ENCODE results near the gene CUL2.
A peak's percentile ranks its signal among the peaks of the same experiment; 100 is the strongest.
"Not testable (repeated sequence)": the region's sequence is repeated elsewhere in the genome, so short reads cannot be mapped to it uniquely, and the experiment has no call there.

CUL2 gene

DNA sequence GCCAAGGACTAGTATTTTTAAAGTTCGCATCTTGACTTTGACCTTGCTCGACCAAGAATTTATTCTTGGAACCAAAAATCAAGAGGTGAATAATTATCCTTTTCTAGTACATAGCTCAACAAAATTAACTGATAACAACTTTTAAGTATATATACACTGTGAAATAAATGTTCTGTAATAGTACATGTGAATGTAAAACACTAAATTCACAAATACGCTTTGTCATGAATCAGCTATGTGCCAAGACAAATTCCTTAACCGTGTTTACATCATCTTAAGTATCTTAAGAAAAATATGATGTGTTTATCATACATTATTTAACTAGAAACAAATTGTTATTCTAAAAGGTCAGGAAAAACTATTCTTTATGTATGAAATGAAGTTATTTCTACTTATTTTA is 83.3 kb downstream of the CUL2 start:
- Histone ChIP-seq H3K9me3 (no peaks in the 10 kb centered on the region), H3K9ac (no peak overlapping the region), H4K20me1 (no peaks in the 10 kb centered on the region), H3K4me3 (no peak overlapping the region), H3K27me3 (no peaks in the 10 kb centered on the region), H3K4me1 (no peaks in the 10 kb centered on the region), H3K27ac (no peak overlapping the region), H3K4me2 (no peak overlapping the region), H3K36me3 (peaks cover 33% of the 10 kb centered on the region)
- no peak for TF ChIP-seq Cebpa-rat (IDR thresholded peaks at IDR 0.05)

DNA sequence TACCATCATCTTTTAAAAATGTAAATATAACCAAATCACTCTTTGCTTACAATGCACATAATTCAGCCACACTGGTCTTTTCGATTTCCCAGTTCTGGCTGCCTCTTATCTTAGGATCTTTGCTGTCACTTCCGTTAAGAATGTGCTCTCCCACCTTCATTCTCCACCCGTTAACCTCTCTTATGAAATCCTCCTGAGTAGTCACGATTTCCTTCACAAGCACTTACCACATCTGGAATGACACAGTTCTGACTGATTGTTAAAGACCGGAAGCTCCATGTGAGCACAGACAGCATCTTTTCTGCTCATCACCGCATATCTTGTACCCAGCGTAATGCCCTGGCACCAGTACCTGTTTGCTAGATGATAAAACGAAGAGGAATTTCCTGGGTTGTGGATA is 84.3 kb downstream of the CUL2 start:
- Histone ChIP-seq H3K9ac (no peak overlapping the region), H3K4me2 (no peak overlapping the region), H4K20me1 (no peaks in the 10 kb centered on the region), H3K27ac (no peak overlapping the region), H3K4me1 (no peaks in the 10 kb centered on the region), H3K36me3 (peaks cover 23% of the 10 kb centered on the region), H3K27me3 (no peaks in the 10 kb centered on the region), H3K9me3 (no peaks in the 10 kb centered on the region), H3K4me3 (no peak overlapping the region)
- TF ChIP-seq Cebpa-rat (IDR thresholded peaks at IDR 0.05), result no peak

DNA sequence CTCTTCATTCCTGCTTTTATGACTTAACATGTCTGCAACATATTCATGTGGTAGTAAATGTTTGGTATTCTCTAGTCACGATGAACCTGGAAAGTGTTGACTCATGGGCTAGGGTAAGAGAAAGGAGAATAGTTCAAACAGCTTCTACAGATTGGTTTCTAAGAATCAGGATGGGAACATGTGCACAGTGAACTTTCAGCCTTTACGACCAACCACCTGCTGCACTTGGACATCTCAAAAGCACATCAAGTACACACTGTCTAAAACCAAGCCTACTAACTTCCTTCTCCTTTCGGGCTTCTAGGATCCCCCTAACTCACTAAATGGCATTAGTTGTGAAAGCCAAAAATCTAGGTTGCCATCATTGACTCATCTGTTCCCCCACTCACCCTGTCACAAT is 85.5 kb downstream of the CUL2 start:
- Histone ChIP-seq H3K36me3 (peaks cover 12% of the 10 kb centered on the region), H3K9me3 (no peaks in the 10 kb centered on the region), H3K4me2 (no peak overlapping the region), H3K4me3 (no peak overlapping the region), H3K9ac (no peak overlapping the region), H3K27ac (no peak overlapping the region), H3K27me3 (no peaks in the 10 kb centered on the region), H3K4me1 (no peaks in the 10 kb centered on the region), H4K20me1 (no peaks in the 10 kb centered on the region)
- TF ChIP-seq Cebpa-rat (IDR thresholded peaks at IDR 0.05), result no peak

DNA sequence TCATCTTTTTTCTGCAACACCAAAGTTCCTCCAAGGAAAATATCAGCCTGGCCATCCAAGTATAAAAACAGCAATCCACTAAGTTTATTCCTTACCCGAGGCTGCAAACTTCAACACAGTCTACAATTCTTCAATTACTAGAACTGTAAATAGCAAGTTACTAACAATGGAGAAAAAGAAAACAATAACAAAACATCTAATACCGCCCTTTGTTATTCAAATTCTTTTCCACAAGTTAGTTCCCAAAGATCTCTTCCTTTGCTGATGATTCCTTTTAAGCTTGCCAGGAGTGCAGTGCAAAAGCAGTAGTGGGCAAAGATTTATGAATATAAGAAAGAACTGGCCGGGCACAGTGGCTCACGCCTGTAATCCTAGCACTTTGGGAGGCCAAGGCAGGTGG is 86.2 kb downstream of the CUL2 start:
- H3K27ac ChIP-seq, result no peak overlapping the region
- no peak for TF ChIP-seq Cebpa-rat (IDR thresholded peaks at IDR 0.05)

GRCh38 chr10:35000936-35001335 is 89.2 kb downstream of the CUL2 start:
- Histone ChIP-seq H3K27ac (no peak overlapping the region), H4K20me1 (no peaks in the 10 kb centered on the region), H3K36me3 (no peaks in the 10 kb centered on the region), H3K9ac (no peak overlapping the region), H3K4me2 (no peak overlapping the region), H3K27me3 (no peaks in the 10 kb centered on the region), H3K4me1 (no peaks in the 10 kb centered on the region), H3K9me3 (no peaks in the 10 kb centered on the region), H3K4me3 (no peak overlapping the region)
- no peak for TF ChIP-seq Cebpa-rat (IDR thresholded peaks at IDR 0.05)

More for the DNA sequence above, 86.2 kb downstream of the CUL2 start:
- Histone ChIP-seq H3K4me3 (no peak overlapping the region), H3K9ac (no peak overlapping the region), H3K27me3 (no peaks in the 10 kb centered on the region), H3K9me3 (no peaks in the 10 kb centered on the region), H3K4me1 (no peaks in the 10 kb centered on the region), H4K20me1 (no peaks in the 10 kb centered on the region), H3K36me3 (peaks cover 8% of the 10 kb centered on the region), H3K4me2 (no peak overlapping the region)

DNA sequence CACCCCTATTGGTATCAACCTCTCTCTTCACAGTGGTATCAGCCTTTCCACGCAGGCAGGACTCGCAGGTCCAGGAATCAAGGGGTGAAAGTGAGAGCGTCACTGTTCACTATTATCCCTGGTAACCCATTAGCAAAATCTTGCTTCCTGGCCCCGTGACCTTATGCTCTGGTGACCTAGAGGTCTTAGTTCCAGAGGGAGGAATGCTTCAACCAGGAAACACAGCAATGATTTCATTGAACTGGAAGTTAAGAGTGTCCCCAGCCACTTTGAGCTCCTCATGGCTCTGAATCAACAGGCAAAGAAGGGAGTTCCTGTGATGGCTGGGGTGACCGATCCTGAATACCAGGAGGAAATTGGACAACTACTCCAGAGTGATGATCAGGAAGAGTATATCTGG is 90.6 kb downstream of the CUL2 start:
- H3K4me2 ChIP-seq, result no peak overlapping the region
- no peak overlapping the region for H3K27ac ChIP-seq
- TF ChIP-seq Cebpa-rat (IDR thresholded peaks at IDR 0.05), result no peak
- H3K4me1 ChIP-seq, result peaks cover 4% of the 10 kb centered on the region
- H3K4me3 ChIP-seq, result no peak overlapping the region
- H3K36me3 ChIP-seq, result no peaks in the 10 kb centered on the region
- no peaks in the 10 kb centered on the region for H3K27me3 ChIP-seq
- H3K9ac ChIP-seq, result no peak overlapping the region
- H4K20me1 ChIP-seq, result no peaks in the 10 kb centered on the region
- no peaks in the 10 kb centered on the region for H3K9me3 ChIP-seq

GRCh38 chr10:34998940-34999339 is 91.2 kb downstream of the CUL2 start:
- Histone ChIP-seq H3K4me1 (peaks cover 10% of the 10 kb centered on the region), H4K20me1 (no peaks in the 10 kb centered on the region), H3K27me3 (no peaks in the 10 kb centered on the region), H3K4me3 (no peak overlapping the region), H3K9me3 (no peaks in the 10 kb centered on the region), H3K27ac (no peak overlapping the region), H3K9ac (no peak overlapping the region), H3K36me3 (no peaks in the 10 kb centered on the region), H3K4me2 (no peak overlapping the region)
- no peak for TF ChIP-seq Cebpa-rat (IDR thresholded peaks at IDR 0.05)

- H3K9me3 ChIP-seq, result no peaks in the 10 kb centered on the region
- H3K4me1 ChIP-seq, result peaks cover 11% of the 10 kb centered on the region
- H3K9ac ChIP-seq, result no peak overlapping the region
- no peak overlapping the region for H3K4me3 ChIP-seq
- H3K36me3 ChIP-seq, result no peaks in the 10 kb centered on the region
- no peaks in the 10 kb centered on the region for H3K27me3 ChIP-seq
- H3K4me2 ChIP-seq, result no peak overlapping the region
- no peaks in the 10 kb centered on the region for H4K20me1 ChIP-seq
- TF ChIP-seq Cebpa-rat (IDR thresholded peaks at IDR 0.05), result no peak
- H3K27ac ChIP-seq, result no peak overlapping the region
Measured at GRCh38 chr10:34996843-34997242, 93.3 kb downstream of the CUL2 start.

- Histone ChIP-seq H3K4me2 (no peak overlapping the region), H3K4me1 (peaks cover 11% of the 10 kb centered on the region), H4K20me1 (no peaks in the 10 kb centered on the region), H3K27me3 (no peaks in the 10 kb centered on the region), H3K27ac (no peak overlapping the region), H3K9ac (no peak overlapping the region), H3K9me3 (no peaks in the 10 kb centered on the region), H3K4me3 (no peak overlapping the region), H3K36me3 (no peaks in the 10 kb centered on the region)
- TF ChIP-seq Cebpa-rat (IDR thresholded peaks at IDR 0.05), result no peak
Measured at GRCh38 chr10:34995925-34996324, 94.2 kb downstream of the CUL2 start.

GRCh38 chr10:34994565-34995142 is 95.5 kb downstream of the CUL2 start:
- Histone ChIP-seq H3K9me3 (no peaks in the 10 kb centered on the region), H3K4me2 (peak overlapping the region; percentile 36; the same call in 1 of the 2 replicates), H4K20me1 (no peaks in the 10 kb centered on the region), H3K27ac (no peak overlapping the region), H3K36me3 (no peaks in the 10 kb centered on the region), H3K9ac (no peak overlapping the region), H3K4me3 (no peak overlapping the region), H3K27me3 (no peaks in the 10 kb centered on the region), H3K4me1 (peaks cover 11% of the 10 kb centered on the region)
- no peak for TF ChIP-seq Cebpa-rat (IDR thresholded peaks at IDR 0.05)

DNA sequence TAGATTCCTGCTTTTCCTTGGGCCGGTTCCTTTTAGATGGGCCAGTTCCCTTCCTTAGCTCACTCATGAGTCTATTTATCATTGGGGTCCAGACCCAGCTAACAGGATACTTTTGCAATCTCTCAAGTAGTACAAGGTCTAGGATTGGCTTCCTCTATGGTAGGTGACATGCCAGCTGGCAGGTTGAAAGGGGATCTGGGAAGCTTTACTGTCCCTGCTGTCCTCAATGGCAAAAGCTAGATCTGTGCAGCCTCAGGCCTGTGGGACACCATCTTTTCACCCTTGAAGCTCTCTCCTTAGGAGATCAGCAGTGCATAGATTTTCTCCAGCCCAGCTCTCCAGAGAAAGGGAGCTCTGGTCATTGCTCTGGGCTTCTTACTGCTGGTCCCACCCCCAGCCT is 96.4 kb downstream of the CUL2 start:
- Histone ChIP-seq H3K4me1 (peaks cover 11% of the 10 kb centered on the region), H3K9ac (no peak overlapping the region), H3K4me2 (no peak overlapping the region), H3K27me3 (no peaks in the 10 kb centered on the region), H3K9me3 (no peaks in the 10 kb centered on the region), H3K4me3 (no peak overlapping the region), H3K27ac (no peak overlapping the region), H3K36me3 (no peaks in the 10 kb centered on the region), H4K20me1 (no peaks in the 10 kb centered on the region)
- no peak for TF ChIP-seq Cebpa-rat (IDR thresholded peaks at IDR 0.05)

GRCh38 chr10:34991117-34991516 is 99.0 kb downstream of the CUL2 start:
- not testable (repeated sequence) for H3K4me3 ChIP-seq, H3K27ac ChIP-seq, H3K4me2 ChIP-seq, H3K9me3 ChIP-seq, H3K27me3 ChIP-seq, H3K9ac ChIP-seq, H4K20me1 ChIP-seq, H3K36me3 ChIP-seq
- H3K4me1 ChIP-seq, result peaks cover 11% of the 10 kb centered on the region
